Hepatocyte (in vitro differentiated cells): ENCODE results near the gene NDUFA7.

Source experiments
- EZH2 ChIP-seq: fragments of 200-600 bp; sonication (generic); IDR thresholded peaks from 2 replicates; pipeline ENCODE4 v1.6.1; 2016; ENCODE audit warnings: antibody characterized with exemption, mild to moderate bottlenecking, borderline replicate concordance
- TF ChIP-seq, protein P1 (sequence below): fragments of 200-600 bp; sonication (generic); IDR thresholded peaks from 2 replicates; pipeline ENCODE4 v1.5.1; 2016; ENCODE audit warnings: antibody characterized with exemption, mild to moderate bottlenecking; ENCODE audit not compliant: poor library complexity

DNA sequence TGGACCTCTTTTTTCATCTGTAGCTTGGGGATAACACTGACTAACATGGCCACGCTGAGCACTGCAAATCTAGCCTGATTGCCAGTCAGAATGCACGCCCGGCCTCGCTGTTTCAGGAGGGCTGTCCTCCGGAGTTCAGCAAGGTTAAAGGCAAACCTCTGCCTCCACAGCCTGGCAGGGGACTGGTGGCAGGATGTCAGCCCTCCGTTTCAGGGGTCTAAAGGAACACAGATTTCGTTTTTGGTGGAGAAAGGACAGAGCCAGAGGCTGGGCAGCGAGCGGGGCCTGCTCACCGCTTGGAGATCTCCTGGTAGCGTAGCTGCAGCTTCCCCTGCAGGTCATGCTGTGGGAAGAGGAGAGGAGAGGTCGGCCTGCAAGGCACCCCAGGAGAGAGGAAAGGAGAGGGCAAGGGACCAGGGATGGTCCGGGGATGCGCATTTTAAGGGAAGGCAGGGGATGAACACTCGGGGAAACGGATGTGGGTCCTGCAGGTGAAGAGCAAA lies 560 bp downstream of the NDUFA7 start:
- TF ChIP-seq, protein P1, sequence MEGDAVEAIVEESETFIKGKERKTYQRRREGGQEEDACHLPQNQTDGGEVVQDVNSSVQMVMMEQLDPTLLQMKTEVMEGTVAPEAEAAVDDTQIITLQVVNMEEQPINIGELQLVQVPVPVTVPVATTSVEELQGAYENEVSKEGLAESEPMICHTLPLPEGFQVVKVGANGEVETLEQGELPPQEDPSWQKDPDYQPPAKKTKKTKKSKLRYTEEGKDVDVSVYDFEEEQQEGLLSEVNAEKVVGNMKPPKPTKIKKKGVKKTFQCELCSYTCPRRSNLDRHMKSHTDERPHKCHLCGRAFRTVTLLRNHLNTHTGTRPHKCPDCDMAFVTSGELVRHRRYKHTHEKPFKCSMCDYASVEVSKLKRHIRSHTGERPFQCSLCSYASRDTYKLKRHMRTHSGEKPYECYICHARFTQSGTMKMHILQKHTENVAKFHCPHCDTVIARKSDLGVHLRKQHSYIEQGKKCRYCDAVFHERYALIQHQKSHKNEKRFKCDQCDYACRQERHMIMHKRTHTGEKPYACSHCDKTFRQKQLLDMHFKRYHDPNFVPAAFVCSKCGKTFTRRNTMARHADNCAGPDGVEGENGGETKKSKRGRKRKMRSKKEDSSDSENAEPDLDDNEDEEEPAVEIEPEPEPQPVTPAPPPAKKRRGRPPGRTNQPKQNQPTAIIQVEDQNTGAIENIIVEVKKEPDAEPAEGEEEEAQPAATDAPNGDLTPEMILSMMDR: no peak
- TF ChIP-seq EZH2: no peak
